ENCODE results near the gene SH3TC2.

SH3TC2 gene

DNA sequence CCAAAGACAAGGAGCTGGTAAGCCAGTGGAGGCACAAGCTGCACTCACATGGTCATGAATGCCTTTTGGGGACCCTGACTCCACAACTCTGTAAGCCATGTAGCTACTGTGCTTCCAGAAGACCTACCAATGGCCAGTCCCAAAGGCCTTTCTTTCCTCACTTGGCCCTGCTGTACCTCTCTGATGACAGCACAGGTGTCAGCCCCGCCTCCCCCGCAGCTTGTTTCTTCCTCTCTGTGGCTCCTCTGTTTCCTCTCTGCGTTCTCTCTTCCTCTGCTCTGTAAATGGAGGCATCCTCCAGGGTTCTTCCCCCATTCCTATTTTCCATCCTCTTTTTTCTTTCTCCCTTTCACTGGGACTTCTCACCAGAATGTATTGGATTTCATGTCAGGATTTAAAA lies 26.7 kb downstream of the SH3TC2 start:
- Histone ChIP-seq H3K4me3 (no peak overlapping the region), H3K27ac (no peak overlapping the region)

DNA sequence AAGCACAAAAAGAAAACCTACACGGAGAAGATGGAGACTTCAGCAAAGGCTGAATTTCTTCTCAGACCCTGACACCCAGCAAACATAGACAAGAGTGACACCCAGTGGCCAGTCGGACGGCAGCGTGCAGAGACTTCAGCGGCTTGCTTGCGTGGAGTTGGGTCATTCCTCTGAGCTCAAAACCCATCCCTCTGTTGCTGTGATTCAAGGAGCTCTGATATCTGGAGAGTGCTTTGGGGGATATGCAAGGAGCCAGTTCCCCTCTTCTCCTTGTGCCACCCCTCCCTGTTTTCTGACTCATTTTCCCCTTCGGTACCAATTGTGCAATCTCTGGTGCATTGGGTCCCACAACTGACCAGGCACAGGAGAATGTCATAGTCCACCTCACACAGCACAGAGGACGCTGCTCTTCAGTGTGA lies 27.5 kb downstream of the SH3TC2 start:
- H3K4me3 ChIP-seq = no peak overlapping the region

DNA sequence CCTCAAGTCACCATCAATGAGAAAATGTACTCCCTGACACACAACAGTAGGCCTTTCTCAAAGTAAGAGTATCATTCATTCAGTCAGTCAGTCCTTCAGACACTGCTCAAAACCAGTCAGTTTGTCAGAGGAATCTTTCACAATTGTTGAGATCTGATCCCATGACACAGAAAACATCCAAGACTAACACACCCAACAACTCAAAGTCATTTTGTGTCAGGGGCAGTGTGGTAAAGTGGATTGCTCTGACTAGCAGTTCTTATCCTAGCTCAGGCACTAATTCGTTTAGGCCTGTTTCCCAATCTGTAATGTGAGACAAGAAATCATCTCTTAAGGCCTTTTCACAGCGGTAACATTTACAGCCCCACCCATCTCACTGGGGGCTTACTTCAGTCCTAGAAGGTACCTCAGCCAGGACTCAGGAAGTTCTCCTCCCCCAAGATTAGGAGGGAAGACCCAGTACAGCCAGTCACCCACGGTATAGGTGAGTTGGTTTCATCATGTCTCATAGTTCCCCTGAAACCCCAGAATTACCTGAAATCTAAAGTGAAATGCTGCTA lies 31.9 kb downstream of the SH3TC2 start:
- Histone ChIP-seq H3K27ac (no peak overlapping the region), H3K4me3 (no peak overlapping the region)

More for the DNA sequence above, 27.5 kb downstream of the SH3TC2 start:
- no peak overlapping the region for H3K27ac ChIP-seq

DNA sequence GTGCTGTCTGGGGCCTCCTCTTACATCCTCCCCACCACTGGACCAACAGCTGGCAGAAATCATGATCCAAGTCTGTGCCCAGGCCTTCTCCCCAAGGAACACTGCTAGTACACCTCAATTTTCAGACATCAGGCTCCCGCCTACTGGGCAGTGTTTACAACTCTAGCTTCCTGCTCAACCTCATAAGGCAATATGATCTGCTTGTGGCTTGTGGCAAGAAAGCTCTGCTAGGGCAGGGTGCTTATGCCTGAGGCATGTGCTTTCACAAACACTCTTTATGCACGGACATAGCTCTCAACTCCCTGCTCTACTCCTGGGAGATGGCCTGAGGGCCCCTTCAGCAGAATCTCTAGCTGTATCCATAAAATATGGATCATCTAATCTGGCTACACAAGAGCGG lies 32.5 kb downstream of the SH3TC2 start:
- H3K27ac ChIP-seq = no peak overlapping the region
- H3K4me3 ChIP-seq = no peak overlapping the region

DNA sequence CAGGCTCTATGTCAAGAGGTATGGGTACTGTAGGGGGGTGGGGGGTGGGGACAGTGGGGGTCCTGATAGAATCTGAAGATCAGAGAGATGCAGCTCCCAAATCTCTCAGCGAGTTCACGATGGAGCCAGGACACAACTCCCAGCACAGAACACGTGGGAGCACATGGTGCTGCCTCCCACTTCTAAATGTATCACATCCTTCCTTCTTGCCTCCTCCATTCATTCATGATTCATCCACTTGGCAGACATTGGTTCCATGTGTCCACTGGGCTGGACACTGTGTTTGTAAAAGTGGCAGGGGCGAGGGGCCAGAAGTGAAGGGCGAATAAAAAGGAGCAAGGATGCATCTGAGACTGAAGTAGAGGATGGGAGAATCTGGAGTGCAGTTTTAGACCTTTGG lies 33.9 kb downstream of the SH3TC2 start:
- Histone ChIP-seq H3K4me3 (no peak overlapping the region), H3K27ac (no peak overlapping the region)

DNA sequence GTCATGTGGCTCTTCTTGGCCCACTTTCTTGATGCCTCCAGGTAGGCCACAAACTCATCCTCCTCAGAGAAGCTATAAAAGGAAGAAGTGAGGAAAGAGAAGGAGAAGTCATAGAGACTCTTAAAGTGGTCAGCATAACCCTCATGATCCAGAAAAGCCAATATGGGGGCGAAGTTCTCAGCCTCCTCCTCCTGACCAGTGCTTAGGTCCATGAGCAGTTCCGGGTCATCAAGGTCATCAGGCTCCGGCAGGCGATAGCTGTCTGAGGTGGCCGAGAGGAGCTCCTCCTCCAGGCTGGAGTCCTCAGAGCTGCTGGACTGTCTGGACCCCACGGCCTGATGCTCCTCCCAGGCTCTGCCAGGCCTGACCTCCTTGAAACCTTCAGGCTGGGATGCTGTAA lies 34.7 kb downstream of the SH3TC2 start:
- no peak overlapping the region for H3K27ac ChIP-seq
- no peak overlapping the region for H3K4me3 ChIP-seq

DNA sequence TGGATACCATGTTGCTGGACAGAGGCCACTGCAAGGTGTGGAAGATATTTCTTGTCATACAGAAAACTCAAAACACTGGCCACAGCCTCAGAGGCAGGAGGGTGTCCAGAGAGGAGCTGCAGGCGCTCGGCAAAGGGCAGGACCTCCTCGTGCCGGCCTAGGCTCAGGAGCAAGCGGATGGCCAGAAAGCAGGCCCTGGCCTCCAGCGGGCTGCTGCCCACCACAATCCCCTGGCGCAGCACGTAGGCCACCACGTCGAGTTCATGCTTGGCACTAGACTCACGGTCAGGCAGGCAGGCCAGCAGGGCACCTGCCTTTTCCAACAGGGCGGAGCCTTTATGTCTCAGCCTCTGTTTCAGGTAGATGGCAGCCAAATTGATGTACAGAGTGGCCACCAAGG lies 35.2 kb downstream of the SH3TC2 start:
- H3K27ac ChIP-seq = no peak overlapping the region
- no peak overlapping the region for H3K4me3 ChIP-seq

DNA sequence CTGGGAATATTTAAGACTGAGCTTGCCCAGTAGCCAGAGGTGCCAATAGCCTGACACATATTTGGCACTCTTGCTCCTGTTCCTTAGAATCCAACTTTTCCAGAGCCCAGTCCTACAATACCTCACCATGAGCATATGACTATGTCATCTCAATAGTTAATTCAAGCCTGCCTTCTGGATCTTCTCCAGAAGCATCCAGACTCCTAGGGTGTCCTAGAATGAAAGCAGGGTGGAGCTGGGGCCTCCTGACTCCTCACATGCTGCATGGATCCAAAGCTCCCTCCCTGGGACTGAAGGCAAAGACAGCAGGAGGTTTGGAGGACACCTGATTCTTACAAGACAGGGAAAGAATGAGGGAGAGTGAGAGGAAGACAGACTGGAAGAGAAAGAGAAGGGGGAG lies 37.9 kb downstream of the SH3TC2 start:
- H3K4me3 ChIP-seq = no peak overlapping the region
- H3K27ac ChIP-seq = no peak overlapping the region

DNA sequence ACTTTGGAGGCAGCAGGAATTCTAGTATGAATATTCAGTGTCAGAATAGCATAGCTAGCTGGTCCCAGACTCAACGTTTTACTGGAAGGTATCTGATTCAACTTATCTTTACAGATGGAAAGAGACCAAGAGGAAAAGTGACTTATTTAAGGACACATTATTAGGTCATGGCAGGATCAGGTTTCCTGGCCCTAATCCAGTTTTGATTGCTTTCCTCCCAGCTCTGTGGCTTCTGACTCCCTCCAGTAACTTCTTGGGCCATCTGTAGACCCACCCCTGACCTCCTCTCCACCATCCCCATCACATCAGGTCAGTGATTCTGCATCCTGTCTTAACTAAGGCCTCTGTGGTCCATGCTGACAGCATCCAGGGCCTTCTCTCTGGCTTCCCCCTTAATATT lies 38.4 kb downstream of the SH3TC2 start:
- no peak overlapping the region for H3K4me3 ChIP-seq
- H3K27ac ChIP-seq = no peak overlapping the region

DNA sequence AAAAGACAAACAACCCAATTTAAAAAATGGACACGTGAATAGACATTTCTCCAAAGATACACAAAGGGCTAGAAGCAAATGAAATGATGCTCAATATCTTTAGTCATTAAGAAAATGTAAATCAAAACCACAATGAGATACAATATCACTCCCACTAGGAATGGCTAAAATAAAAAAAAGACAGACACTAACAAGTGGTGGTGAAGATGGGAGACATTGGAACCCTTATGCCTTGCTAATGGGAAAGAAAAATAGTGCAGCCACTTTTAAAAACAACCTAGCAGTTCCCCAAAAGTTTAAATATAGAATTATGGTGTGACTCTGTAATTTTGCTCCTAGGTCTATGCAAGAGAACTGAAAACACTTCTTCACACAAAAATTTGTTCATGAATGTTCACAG lies 40.7 kb downstream of the SH3TC2 start:
- Histone ChIP-seq H3K27ac (no peak overlapping the region), H3K4me3 (no peak overlapping the region)

DNA sequence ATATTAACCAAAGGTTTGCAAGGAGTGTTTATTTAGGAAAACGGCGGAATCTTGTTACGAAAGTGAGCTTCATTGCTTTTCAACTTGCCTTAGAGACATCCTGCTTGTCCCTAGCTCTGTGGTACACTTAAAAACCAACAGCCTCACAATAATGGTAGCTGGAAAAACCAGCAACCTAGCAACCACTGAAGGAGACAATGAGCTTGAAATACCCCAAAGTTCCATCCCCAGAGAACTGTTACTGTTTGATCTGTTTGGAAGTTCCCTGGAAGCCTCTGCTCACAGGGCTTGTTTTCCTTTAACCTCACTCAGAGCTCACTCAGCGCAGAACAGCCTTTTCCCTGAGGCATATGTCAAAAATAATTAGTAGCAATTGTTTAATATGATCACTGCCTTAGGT lies 43.2 kb downstream of the SH3TC2 start:
- Histone ChIP-seq H3K4me3 (no peak overlapping the region), H3K27ac (peak overlapping the region in 3 of 21 experiments; percentile 7 to 56 (median 30))

DNA sequence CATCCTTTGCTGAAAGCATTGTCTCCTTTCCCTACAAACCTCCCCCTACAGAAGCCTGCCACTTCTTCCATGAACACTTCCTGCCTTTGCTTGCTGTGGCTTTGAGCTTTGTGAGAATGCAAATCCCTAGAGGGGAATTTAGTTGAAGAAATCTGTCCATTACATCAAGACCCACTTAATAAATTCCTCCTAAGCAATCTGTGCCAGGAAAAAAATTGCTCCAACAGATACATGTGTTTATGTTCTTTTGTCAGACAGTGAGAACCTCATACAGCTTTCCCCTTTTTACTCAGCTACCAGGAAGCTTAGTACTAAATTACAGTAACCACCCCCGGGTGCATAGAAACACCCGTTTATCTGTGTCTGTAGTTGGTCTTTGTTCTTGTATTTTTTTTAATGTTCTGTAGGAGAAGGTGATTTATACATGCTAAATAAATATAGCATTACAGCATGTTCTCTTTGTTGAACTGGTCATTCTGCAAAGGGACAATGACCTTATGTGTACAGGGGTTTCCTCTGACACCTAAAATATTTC lies 43.9 kb downstream of the SH3TC2 start:
- peak overlapping the region in 3 of 21 experiments; percentile 30 to 56 (median 43) for H3K27ac ChIP-seq

DNA sequence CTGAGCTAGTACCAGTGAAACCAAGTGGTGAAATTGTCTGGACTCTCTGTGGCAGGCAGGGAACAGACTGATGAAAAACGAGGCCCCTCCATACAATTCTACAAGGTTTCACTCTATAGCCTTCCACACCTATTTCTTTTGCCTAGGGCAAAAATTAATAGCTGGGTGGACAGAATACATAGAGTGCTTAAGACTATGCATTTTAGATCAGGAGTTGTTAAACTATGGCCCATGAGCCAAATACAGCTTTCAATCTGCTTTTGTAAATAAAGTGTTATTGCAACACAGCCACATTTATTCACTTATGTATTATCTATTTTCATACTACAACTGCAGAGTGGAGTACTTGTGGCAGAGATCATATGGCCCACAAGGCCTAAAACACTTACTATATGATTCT lies 45.2 kb downstream of the SH3TC2 start:
- Histone ChIP-seq H3K27ac (no peak overlapping the region), H3K4me3 (no peak overlapping the region)

More for the DNA sequence above, 43.9 kb downstream of the SH3TC2 start:
- no peak overlapping the region for H3K4me3 ChIP-seq

DNA sequence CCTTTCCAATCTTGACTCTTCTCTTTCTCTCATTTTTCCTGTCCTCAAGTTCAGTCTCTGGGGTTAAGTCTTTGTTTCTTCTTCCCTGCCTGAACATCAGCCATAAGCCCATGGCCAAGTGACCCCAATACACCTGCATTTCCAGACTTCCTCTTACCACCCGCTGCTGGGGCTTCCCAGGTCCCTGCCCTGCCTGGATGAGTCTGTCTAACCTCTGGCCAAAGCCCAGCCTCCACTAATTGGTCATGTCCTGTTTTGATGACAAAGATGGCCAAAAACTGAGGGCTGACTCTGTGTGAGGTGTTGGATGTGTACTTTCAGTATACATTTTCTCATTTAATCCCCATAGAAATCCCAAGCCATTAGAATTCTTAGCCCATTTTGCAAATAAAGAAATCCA lies 47.3 kb downstream of the SH3TC2 start:
- H3K27ac ChIP-seq = no peak overlapping the region
- no peak overlapping the region for H3K4me3 ChIP-seq

DNA sequence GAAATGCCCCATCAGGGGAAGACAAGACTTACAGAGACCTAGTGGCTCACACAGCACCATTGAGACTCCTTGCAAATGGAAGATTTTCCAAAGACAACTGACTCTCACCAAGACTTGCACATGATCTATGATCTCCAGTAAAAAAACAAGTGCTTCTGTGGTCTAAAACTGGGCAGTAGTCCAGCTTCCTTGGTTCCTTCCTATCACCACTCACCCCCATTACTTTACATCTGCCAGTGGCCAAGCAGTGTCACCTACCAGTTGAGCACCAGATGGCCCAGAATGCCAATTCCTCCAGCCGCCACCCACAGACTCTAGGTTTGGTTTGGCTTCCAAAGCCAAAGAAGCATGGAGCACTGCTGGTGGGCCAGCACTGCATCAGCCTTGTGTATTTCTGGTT lies 47.7 kb downstream of the SH3TC2 start:
- no peak overlapping the region for H3K27ac ChIP-seq
- no peak overlapping the region for H3K4me3 ChIP-seq

DNA sequence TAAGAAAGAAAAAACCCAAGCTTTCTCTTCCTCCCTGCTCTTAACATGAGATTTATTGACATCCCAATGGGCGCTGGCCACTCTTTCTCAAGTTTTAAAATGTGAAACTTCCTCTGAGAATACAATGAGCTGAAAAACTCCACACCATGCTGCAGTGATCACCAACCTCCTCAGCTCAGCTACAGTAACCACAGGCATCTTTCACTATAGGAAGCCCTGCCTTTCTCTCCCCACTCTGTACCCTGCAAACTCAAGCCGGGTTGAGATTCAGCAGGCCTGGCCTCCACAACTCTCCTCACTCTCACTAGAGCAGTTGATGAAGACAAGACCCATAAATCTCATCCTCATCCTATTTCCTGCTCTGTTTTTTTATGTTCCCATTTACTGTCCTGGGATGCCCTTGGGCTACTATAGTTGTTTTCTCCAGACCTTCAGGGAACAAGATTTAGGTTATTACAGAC lies 48.3 kb downstream of the SH3TC2 start:
- Histone ChIP-seq H3K4me3 (no peak overlapping the region), H3K27ac (no peak overlapping the region)

DNA sequence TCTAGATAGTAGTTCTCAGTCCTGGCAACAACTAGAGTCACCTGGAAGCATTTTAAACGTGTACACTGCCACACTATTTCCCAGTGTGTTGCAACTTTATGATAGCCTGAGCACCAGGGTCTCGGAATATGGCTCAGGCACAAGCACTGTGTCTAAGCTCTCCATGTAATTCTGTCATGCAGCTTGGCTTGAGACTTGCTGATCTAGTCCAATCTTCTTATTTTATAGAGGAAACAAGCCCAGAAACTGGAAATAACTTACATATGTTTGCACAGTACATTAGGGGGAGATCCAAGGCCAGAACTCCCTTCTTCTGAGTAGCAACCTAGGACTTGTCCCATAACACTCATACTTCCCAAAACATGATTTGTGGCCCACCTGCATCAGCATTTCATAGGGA lies 49.1 kb downstream of the SH3TC2 start:
- Histone ChIP-seq H3K4me3 (no peak overlapping the region), H3K27ac (no peak overlapping the region)

DNA sequence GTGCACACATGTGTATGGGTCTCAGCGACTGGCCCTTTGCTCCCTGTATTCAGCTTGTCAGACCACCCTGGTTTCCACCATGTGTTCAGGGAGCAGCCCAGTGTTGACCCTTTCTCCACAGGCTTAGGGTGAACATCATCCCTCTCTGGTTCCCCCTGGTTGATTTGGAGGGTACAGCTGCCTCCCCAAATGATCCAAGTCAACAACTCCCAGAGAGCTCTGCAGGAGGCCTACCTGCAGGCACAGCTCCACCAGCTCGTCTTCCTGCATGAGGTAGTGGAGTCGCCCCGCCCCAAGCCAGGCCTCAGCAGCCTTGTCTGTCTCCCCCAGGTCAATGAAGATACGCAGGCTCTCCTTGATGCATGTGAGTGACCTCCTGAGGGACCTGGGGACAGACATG lies 50.5 kb downstream of the SH3TC2 start:
- H3K4me3 ChIP-seq = no peak overlapping the region

DNA sequence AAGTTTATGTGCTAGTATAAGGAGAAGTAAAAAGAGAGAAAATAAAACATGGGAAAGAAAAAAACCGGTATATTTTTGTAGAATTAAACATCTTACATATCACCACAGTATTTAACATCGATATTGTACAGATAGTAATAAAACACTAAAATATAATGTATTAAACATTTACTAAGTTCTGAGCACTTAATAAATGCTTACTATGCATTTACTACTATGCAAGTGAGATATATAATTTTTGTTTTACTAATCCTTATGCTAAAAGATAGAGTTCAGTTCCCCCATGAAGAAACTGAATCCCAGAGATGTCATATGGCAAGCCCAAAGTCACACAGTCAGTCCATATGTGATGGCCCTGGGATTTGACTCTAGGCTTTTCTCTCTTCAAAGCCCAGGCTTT lies 51.1 kb downstream of the SH3TC2 start:
- H3K27ac ChIP-seq = no peak overlapping the region

More for the DNA sequence above, 50.5 kb downstream of the SH3TC2 start:
- H3K27ac ChIP-seq = no peak overlapping the region

DNA sequence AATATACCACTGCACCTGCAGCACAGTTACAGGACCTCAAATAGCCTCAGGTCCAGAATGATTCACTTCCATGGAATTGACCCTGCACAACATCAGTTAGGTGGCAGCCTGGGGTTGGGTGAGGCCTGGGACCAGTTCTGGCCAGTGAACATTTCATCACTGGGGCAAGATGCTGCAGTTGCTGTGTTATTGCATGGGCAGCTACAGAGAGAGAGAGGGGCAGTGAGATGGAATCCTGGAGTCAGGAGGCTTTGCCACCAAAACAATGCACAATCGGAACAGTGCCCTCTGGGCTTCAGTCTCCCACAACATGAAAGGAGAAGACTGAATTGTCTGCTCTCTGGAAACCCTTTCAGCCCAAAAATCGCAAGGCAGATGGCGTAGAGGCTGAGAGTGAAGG lies 51.8 kb downstream of the SH3TC2 start:
- H3K27ac ChIP-seq = no peak overlapping the region

More for the DNA sequence above, 51.1 kb downstream of the SH3TC2 start:
- no peak overlapping the region for H3K4me3 ChIP-seq

DNA sequence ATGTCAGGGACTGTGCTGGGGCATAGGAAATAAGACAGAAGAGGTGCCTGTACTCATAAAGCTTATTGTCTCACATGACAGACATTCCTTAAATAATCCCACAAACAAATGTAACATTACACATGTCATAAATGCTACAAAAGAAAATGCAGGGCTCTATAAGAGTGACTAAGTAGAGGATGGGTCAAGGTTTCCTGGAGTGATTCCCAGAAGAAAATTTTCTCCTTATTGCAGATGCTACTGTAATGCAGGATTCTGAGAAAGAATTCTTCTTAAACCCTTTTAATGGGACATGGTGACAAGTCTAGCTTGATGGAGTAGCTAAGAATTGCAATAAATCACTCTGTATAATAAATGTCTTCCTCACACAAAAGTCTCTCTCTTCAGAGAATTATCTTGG lies 55.7 kb downstream of the SH3TC2 start:
- no peak overlapping the region for H3K4me3 ChIP-seq
- no peak overlapping the region for H3K27ac ChIP-seq

More for the DNA sequence above, 51.8 kb downstream of the SH3TC2 start:
- no peak overlapping the region for H3K4me3 ChIP-seq

DNA sequence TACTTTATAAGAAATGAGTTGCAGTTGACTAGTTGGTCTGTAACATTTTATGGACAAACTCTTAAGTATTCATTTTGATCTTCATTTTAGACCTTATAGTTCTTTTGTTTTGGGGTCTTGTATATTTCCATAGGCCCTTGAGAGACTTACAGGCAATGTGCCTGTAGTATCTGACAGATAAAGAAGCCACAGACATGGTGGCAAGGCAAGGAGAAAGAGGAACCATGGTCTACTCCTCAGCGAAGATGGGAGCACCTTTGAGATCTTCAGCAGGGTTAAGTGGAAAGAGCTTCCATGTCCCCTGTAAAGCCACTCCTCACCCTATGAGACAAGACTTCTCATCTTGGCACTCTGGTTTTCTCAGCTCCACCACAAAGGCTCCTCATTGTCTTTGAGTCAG lies 56.4 kb downstream of the SH3TC2 start:
- Histone ChIP-seq H3K27ac (no peak overlapping the region), H3K4me3 (no peak overlapping the region)
